HEK293T (cell line): ENCODE results near the gene NOXA1.

Source experiments
- CTCF ChIA-PET: fragments of 350-600 bp; formaldehyde crosslinking; extraction: SDS; loops from one replicate; lab custom pipeline; 2021; ENCODE audit warnings: antibody characterized with exemption, inconsistent platforms; lab: Yijun Ruan, JAX
- POLR2A ChIA-PET: fragments of 350-600 bp; formaldehyde crosslinking; extraction: SDS; loops from one replicate; lab custom pipeline; 2020; ENCODE audit warnings: antibody characterized with exemption, inconsistent platforms; lab: Yijun Ruan, JAX
- DNase-seq: peaks from one replicate; pipeline ENCODE4 v3.0.0; 2012; ENCODE audit warnings: mixed read lengths; ENCODE audit errors: extremely low spot score
- ARNT ChIP-seq: fragments of 450-650 bp; IDR thresholded peaks from 2 replicates; pipeline ENCODE4 v1.6.1; 2017; ENCODE audit warnings: mild to moderate bottlenecking
- BHLHE40 ChIP-seq: fragments of 450-650 bp; IDR thresholded peaks from 2 replicates; pipeline ENCODE4 v1.6.1; 2016; ENCODE audit warnings: mild to moderate bottlenecking, moderate library complexity, borderline replicate concordance
- CTBP1 ChIP-seq: fragments of 450-650 bp; IDR thresholded peaks from 2 replicates; pipeline ENCODE4 v1.6.1; 2016; ENCODE audit warnings: borderline replicate concordance
- ELF4 ChIP-seq: fragments of 450-650 bp; IDR thresholded peaks from 2 replicates; pipeline ENCODE4 v1.6.1; 2017; ENCODE audit warnings: antibody characterized with exemption
- FOXA1 ChIP-seq: fragments of 450-650 bp; IDR thresholded peaks from 2 replicates; pipeline ENCODE4 v1.6.1; 2016; ENCODE audit warnings: mild to moderate bottlenecking
- FOXK2 ChIP-seq: fragments of 450-650 bp; IDR thresholded peaks from 2 replicates; pipeline ENCODE4 v1.6.1; 2016; ENCODE audit warnings: mild to moderate bottlenecking
- FOXM1 ChIP-seq: fragments of 450-650 bp; IDR thresholded peaks from 2 replicates; pipeline ENCODE4 v1.6.1; 2017; ENCODE audit warnings: mild to moderate bottlenecking, borderline replicate concordance
- HDGF ChIP-seq: fragments of 450-650 bp; IDR thresholded peaks from 2 replicates; pipeline ENCODE4 v1.6.1; 2017; ENCODE audit warnings: antibody characterized with exemption, borderline replicate concordance
- L3MBTL2 ChIP-seq: fragments of 450-650 bp; conservative IDR thresholded peaks from 2 replicates; pipeline ENCODE4 v1.6.1; 2016; ENCODE audit warnings: mild to moderate bottlenecking
- LEF1 ChIP-seq: fragments of 450-650 bp; IDR thresholded peaks from 2 replicates; pipeline ENCODE4 v1.6.1; 2017; ENCODE audit warnings: mild to moderate bottlenecking, borderline replicate concordance
- NFRKB ChIP-seq: fragments of 450-650 bp; IDR thresholded peaks from 2 replicates; pipeline ENCODE4 v1.6.1; 2016; ENCODE audit warnings: mild to moderate bottlenecking, moderate library complexity
- PKNOX1 ChIP-seq: fragments of 450-650 bp; IDR thresholded peaks from 2 replicates; pipeline ENCODE4 v1.6.1; 2016
- SP1 ChIP-seq: fragments of 450-650 bp; IDR thresholded peaks from 2 replicates; pipeline ENCODE4 v1.6.1; 2017
- SUZ12 ChIP-seq: fragments of 450-650 bp; IDR thresholded peaks from 2 replicates; pipeline ENCODE4 v1.6.1; 2016; ENCODE audit warnings: mild to moderate bottlenecking
- TARDBP ChIP-seq: fragments of 450-650 bp; IDR thresholded peaks from 2 replicates; pipeline ENCODE4 v1.6.1; 2016
- ZNF384 ChIP-seq: fragments of 450-650 bp; IDR thresholded peaks from 2 replicates; pipeline ENCODE4 v1.6.1; 2016

The NOXA1 gene

DNA sequence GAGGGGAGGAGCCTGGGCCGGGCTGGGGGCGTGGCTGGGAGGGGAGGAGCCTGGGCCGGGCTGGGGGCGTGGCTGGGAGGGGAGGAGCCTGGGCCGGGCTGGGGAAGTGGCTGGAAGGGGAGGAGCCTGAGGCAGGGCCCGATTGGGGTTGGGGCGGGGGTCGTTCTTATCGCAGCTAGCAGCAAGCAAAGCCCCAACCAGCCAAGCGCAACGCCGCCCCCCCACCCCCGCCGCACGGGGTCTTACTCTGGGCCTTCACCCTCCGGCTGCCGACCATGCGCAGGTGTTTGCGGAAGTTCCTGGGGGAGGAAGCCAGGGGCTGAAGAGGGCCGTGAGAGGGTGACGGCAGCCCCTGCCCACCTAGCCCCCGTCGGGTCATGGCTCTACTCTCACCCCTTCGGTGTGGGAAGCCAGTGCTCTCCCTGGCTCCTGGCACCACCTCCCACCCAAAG lies 31.0 kb downstream of the NOXA1 start:
- TF ChIP-seq SUZ12, result no peak
- no peak for TF ChIP-seq L3MBTL2
- TF ChIP-seq NFRKB, result no peak
- TF ChIP-seq LEF1, result no peak
- TF ChIP-seq ELF4, result no peak
- no peak for TF ChIP-seq HDGF
- TF ChIP-seq FOXM1, result no peak
- no peak for TF ChIP-seq ZNF384
- TF ChIP-seq FOXA1, result no peak
- no peak for TF ChIP-seq PKNOX1
- no peak for TF ChIP-seq TARDBP
- TF ChIP-seq FOXK2, result no peak
- ChIA-PET POLR2A (no interaction called here), CTCF (interaction anchor here (1.0 kb wide), 1 partner anchor 55 kb away, joined by 4 read pairs; no protein-coding TSS in a partner anchor)
- DNase-seq, result peak; percentile 66

- DNase-seq, result no peak
- no peak for TF ChIP-seq ELF4
- TF ChIP-seq CTBP1, result no peak
- no peak for TF ChIP-seq ZNF384
- TF ChIP-seq SP1, result no peak
- no peak for TF ChIP-seq SUZ12
- TF ChIP-seq L3MBTL2, result no peak
- no peak for TF ChIP-seq NFRKB
- no peak for TF ChIP-seq FOXM1
- TF ChIP-seq FOXK2, result no peak
- TF ChIP-seq FOXA1, result no peak
- TF ChIP-seq HDGF, result no peak
- CTCF ChIA-PET, result no interaction called here
- POLR2A ChIA-PET, result no interaction called here
Observed at GRCh38 chr9:137454597-137455358, 31.6 kb downstream of the NOXA1 start.

GRCh38 chr9:137455359-137455991 lies 32.3 kb downstream of the NOXA1 start:
- DNase-seq, result no peak
- CTCF ChIA-PET, result no interaction called here
- POLR2A ChIA-PET, result interaction anchor here (0.7 to 1.4 kb wide), 2 partner anchors 27 to 33 kb away, joined by 3 to 4 read pairs; partner anchors contain the start of gene EXD3
- TF ChIP-seq FOXK2 (no peak), TARDBP (no peak), ARNT (no peak), CTBP1 (no peak), FOXM1 (no peak), HDGF (no peak), ZNF384 (no peak), LEF1 (no peak), BHLHE40 (no peak), ELF4 (no peak), NFRKB (no peak)

DNA sequence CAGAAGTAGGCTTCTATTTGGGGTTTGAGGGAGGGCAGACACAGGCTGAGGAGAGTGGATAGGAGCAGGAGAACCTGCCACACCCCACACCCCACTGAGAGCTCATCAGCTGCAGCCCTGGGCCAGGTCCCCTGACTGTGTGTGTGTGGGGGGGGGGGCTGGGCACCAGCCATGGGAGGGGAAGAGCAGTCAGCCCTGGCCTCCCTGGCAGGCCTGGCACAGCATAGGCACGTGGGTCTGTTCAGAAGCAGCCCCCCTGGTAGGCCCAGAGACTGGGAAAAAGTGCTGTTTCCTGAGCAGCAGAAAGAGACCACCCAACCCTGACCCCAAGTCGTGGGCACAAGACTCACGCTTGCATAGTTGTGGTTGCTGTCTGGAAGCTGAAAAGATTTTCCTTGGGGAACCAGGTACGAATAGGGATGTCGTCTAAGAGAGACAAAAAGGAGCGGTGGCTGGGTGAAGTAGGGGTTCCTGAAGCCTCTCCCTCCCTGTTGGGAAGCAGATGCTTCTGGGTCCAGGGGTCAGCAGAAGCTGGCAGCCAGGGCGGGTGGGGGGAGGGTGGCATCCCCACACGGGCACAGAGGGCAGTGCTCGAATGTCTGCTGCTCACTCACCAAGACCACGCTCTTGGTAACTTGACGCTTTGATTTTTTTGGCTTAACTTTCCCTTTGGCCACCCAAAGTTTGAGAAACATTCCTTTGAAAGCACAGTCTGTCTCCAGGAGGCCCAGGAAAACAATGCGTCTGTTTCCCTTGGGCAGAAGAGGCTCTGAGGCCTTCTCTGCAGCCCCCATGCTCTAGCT lies 33.1 kb downstream of the NOXA1 start:
- CTCF ChIA-PET, result no interaction called here
- POLR2A ChIA-PET, result interaction anchor here (0.7 to 1.4 kb wide), 2 partner anchors 27 to 34 kb away, joined by 3 to 4 read pairs; partner anchors contain the start of gene EXD3
- no peak for TF ChIP-seq FOXA1
- TF ChIP-seq TARDBP, result no peak
- no peak for TF ChIP-seq SUZ12
- TF ChIP-seq PKNOX1, result no peak
- no peak for TF ChIP-seq ZNF384
- no peak for TF ChIP-seq CTBP1
- no peak for DNase-seq

GRCh38 chr9:137456864-137457405 lies 33.7 kb downstream of the NOXA1 start:
- CTCF ChIA-PET, result no interaction called here
- DNase-seq, result no peak
- POLR2A ChIA-PET, result interaction anchor here (1.4 kb wide), 1 partner anchor 26 kb away, joined by 4 read pairs; no protein-coding TSS in a partner anchor
- TF ChIP-seq FOXA1 (no peak), TARDBP (no peak), PKNOX1 (no peak), CTBP1 (no peak), NFRKB (no peak), BHLHE40 (no peak), HDGF (no peak), FOXK2 (no peak), ELF4 (no peak), SUZ12 (no peak), ZNF384 (no peak)
